HL-60 (cell line): ENCODE data around the gene PROM2.

Experiments used
- DNase-seq, 2 experiments: peaks; one replicate each; pipeline ENCODE4 v3.0.0-alpha.2; 2010 to 2020; ENCODE audit warnings: low read depth in 1 of 2, low spot score in 1 of 2
- H3K27ac ChIP-seq: fragments of 250-450 bp; sonication (Bioruptor Pico); replicated peaks from 2 replicates; pipeline ENCODE4 v1.5.1; 2020; ENCODE audit warnings: mild to moderate bottlenecking, moderate library complexity
- H3K27me3 ChIP-seq: fragments of 250-450 bp; sonication (Bioruptor Pico); 2 replicates; pipeline ENCODE4 v1.5.1; 2021; ENCODE audit warnings: mild to moderate bottlenecking, moderate library complexity; ENCODE audit not compliant: insufficient read depth, poor library complexity, severe bottlenecking
- H3K4me3 ChIP-seq: replicated peaks from 2 replicates; pipeline ENCODE4 v1.5.1; 2011; ENCODE audit warnings: mild to moderate bottlenecking, control low read depth, low read length; ENCODE audit not compliant: insufficient read depth
- GABPA ChIP-seq: IDR thresholded peaks from 2 replicates; pipeline ENCODE4 v1.6.1; 2012; ENCODE audit warnings: low read depth
- POLR2AphosphoS5 ChIP-seq: IDR thresholded peaks from 2 replicates; pipeline ENCODE4 v1.6.1; 2012; ENCODE audit warnings: low read depth
- SPI1 ChIP-seq: IDR thresholded peaks from 2 replicates; pipeline ENCODE4 v1.6.1; 2012; ENCODE audit warnings: low read depth, mild to moderate bottlenecking, borderline replicate concordance
- TF ChIP-seq, protein P1 (sequence below): IDR thresholded peaks from one replicate; pipeline ENCODE4 v1.5.1; 2011; ENCODE audit warnings: low read length, control low read depth, inconsistent platforms; ENCODE audit not compliant: insufficient read depth
- TF ChIP-seq, protein P2 (sequence below): IDR thresholded peaks from 2 replicates; pipeline ENCODE4 v1.6.1; 2012; ENCODE audit warnings: low read depth; ENCODE audit not compliant: insufficient replicate concordance

The PROM2 gene

DNA sequence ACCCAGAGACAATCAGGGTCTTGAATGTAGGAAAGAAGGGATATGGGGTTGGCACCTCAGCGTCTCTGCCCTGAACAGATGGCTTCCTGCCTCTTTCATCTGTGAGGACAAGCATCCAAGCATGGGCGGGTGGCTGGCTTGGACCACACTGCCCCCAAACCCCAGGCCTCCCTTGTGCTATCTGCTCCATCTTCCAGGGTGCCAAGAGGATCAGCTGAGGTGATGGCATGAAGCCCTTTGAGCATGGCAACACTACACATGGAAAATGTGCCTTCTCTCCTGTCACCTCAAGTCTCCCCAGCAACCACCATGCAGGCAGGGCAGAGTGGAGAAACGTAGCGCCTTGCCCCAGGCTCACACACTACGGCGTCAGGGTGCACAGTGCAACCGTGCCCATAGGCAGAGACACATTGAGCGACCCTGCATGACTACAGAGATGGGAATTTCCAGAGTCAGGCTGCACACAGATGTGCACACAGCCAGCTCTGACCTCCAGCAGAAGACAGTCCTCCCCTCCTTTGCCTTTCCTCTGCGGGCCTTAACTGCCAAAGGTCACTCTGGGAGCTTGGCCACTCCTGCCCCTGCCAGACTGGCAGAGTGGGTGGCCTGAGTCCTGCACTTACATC is 24.4 kb downstream of the PROM2 start:
- H3K27me3 ChIP-seq, result no peaks in the 10 kb centered on the region
- TF ChIP-seq SPI1 (no peak), GABPA (no peak), POLR2AphosphoS5 (no peak)
- TF ChIP-seq, protein P1, sequence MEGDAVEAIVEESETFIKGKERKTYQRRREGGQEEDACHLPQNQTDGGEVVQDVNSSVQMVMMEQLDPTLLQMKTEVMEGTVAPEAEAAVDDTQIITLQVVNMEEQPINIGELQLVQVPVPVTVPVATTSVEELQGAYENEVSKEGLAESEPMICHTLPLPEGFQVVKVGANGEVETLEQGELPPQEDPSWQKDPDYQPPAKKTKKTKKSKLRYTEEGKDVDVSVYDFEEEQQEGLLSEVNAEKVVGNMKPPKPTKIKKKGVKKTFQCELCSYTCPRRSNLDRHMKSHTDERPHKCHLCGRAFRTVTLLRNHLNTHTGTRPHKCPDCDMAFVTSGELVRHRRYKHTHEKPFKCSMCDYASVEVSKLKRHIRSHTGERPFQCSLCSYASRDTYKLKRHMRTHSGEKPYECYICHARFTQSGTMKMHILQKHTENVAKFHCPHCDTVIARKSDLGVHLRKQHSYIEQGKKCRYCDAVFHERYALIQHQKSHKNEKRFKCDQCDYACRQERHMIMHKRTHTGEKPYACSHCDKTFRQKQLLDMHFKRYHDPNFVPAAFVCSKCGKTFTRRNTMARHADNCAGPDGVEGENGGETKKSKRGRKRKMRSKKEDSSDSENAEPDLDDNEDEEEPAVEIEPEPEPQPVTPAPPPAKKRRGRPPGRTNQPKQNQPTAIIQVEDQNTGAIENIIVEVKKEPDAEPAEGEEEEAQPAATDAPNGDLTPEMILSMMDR, result no peak
- TF ChIP-seq, protein P2, sequence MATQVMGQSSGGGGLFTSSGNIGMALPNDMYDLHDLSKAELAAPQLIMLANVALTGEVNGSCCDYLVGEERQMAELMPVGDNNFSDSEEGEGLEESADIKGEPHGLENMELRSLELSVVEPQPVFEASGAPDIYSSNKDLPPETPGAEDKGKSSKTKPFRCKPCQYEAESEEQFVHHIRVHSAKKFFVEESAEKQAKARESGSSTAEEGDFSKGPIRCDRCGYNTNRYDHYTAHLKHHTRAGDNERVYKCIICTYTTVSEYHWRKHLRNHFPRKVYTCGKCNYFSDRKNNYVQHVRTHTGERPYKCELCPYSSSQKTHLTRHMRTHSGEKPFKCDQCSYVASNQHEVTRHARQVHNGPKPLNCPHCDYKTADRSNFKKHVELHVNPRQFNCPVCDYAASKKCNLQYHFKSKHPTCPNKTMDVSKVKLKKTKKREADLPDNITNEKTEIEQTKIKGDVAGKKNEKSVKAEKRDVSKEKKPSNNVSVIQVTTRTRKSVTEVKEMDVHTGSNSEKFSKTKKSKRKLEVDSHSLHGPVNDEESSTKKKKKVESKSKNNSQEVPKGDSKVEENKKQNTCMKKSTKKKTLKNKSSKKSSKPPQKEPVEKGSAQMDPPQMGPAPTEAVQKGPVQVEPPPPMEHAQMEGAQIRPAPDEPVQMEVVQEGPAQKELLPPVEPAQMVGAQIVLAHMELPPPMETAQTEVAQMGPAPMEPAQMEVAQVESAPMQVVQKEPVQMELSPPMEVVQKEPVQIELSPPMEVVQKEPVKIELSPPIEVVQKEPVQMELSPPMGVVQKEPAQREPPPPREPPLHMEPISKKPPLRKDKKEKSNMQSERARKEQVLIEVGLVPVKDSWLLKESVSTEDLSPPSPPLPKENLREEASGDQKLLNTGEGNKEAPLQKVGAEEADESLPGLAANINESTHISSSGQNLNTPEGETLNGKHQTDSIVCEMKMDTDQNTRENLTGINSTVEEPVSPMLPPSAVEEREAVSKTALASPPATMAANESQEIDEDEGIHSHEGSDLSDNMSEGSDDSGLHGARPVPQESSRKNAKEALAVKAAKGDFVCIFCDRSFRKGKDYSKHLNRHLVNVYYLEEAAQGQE, result no peak
- H3K4me3 ChIP-seq, result no peak overlapping the region
- no peak overlapping the region for H3K27ac ChIP-seq
- DNase-seq, result no peak

DNA sequence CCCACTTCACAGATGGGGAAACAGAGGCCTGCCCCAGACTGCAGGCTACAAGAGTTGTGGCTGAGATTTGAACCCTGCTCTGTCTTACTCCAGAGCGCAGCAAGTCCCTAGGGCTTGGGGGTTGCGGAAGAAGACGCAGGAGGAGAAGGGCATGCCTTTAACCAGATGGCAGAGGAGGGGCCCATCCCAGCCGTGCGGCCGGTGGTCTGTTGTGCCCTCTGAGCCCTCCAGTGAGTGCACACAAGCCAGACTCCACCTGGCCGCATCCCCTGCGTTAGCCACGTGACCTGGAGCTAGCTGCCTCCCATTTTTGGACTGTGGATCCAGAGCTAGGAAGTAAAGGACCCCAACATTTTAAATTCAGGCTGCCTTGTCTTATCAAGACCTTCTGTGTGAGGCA is 25.7 kb downstream of the PROM2 start:
- H3K27ac ChIP-seq, result no peak overlapping the region
- TF ChIP-seq POLR2AphosphoS5, result no peak
- TF ChIP-seq, protein P1, result no peak
- no peak for TF ChIP-seq GABPA
- no peak for TF ChIP-seq SPI1
- TF ChIP-seq, protein P2, result no peak
- no peaks in the 10 kb centered on the region for H3K27me3 ChIP-seq
- no peak for DNase-seq
- H3K4me3 ChIP-seq, result no peak overlapping the region

DNA sequence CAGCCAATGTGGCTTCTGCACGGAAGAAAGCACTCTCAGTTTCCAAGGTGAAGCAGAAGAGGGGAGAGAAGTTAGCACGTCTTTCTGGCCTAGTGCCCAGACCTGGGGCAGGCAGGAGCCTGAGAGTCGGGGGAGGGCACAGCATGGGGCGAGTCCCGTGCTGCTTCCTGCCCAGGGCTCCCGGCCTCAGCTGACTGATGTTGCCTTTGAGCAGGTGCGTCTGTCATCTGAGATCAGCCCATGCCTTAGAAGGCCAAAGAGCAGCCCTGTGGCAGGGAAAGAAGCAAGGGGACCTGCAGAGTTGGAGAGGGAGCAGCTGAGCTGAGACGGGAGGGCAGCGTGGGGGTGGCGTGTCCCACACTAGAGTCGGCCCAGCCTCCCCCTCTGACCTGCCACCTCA is 26.2 kb downstream of the PROM2 start:
- no peak overlapping the region for H3K4me3 ChIP-seq
- no peak overlapping the region for H3K27ac ChIP-seq
- TF ChIP-seq SPI1 (no peak), GABPA (no peak), POLR2AphosphoS5 (no peak)
- TF ChIP-seq, protein P2, result no peak
- TF ChIP-seq, protein P1, result no peak
- no peaks in the 10 kb centered on the region for H3K27me3 ChIP-seq
- no peak for DNase-seq
